HepG2 (cell line): ENCODE results near the gene NDUFS5. TPM values are rescaled to one million over a fixed set of nuclear protein-coding genes. Genes with fewer than 3 reads are reported as not detected.

ENCODE experiments used
- ARNT2 ChIP-seq: sonication (generic); formaldehyde crosslinking; IDR thresholded peaks from 2 replicates; pipeline ENCODE4 v1.8.0; 2022; ENCODE audit warnings: mild to moderate bottlenecking, low read depth, missing genetic modification reagents, moderate library complexity
- DNMT1 ChIP-seq: sonication (generic); formaldehyde crosslinking; IDR thresholded peaks from 2 replicates; pipeline ENCODE4 v1.5.1; 2020; ENCODE audit warnings: mild to moderate bottlenecking, missing genetic modification reagents
- MXI1 ChIP-seq: IDR thresholded peaks from 3 replicates; pipeline ENCODE4 v1.6.1; 2012; ENCODE audit warnings: low read depth, low read length, inconsistent platforms, borderline replicate concordance
- NR2C2 ChIP-seq: sonication (generic); formaldehyde crosslinking; IDR thresholded peaks from 2 replicates; pipeline ENCODE4 v1.4.0; 2020; ENCODE audit warnings: missing genetic modification reagents, mild to moderate bottlenecking, moderate library complexity, borderline replicate concordance
- RFX5 ChIP-seq: IDR thresholded peaks from 2 replicates; pipeline ENCODE4 v1.6.1; 2011; ENCODE audit warnings: low read depth, low read length, improper control_type of control experiment
- ZFP41 ChIP-seq: sonication (generic); formaldehyde crosslinking; IDR thresholded peaks from 2 replicates; pipeline ENCODE4 v1.4.0; 2020; ENCODE audit warnings: mild to moderate bottlenecking, missing genetic modification reagents, borderline replicate concordance
- ZNF280B ChIP-seq: sonication (generic); formaldehyde crosslinking; IDR thresholded peaks from 2 replicates; pipeline ENCODE4 v1.5.0; 2020; ENCODE audit warnings: missing genetic modification reagents, mild to moderate bottlenecking, borderline replicate concordance
- ZNF451 ChIP-seq: sonication (generic); formaldehyde crosslinking; IDR thresholded peaks from 2 replicates; pipeline ENCODE4 v1.5.0; 2020; ENCODE audit warnings: mild to moderate bottlenecking, missing genetic modification reagents
- ZNF616 ChIP-seq: sonication (generic); formaldehyde crosslinking; IDR thresholded peaks from 2 replicates; pipeline ENCODE4 v1.5.0; 2020; ENCODE audit warnings: low read depth, mild to moderate bottlenecking, missing genetic modification reagents
- ZNF687 ChIP-seq: sonication (generic); formaldehyde crosslinking; IDR thresholded peaks from 2 replicates; pipeline ENCODE4 v1.5.1; 2020; ENCODE audit warnings: mild to moderate bottlenecking, missing genetic modification reagents, moderate library complexity
- polyA plus RNA-seq, 8 experiments: library from polyadenylated mRNA; depleted of rRNA in 3 of 8; stranded (reverse) in 7 of 8; unstranded in 1 of 8; fragments of >200 nt; fragmentation: Illumina TruSeq in 4 of 8; extraction: Trizol in 4 of 8; gene quantifications; 2 replicates each; pipeline versions ENCODE4 v1.2.1 to v1.2.3, GENCODE V29; 2011 to 2016; ENCODE audit warnings: low read depth in 4 of 8, missing spikeins in 1 of 8, mixed read lengths in 1 of 8; ENCODE audit not compliant: insufficient read depth in 1 of 8
- total RNA-seq, 5 experiments: library from RNA; depleted of rRNA; stranded (reverse); fragments of >200 nt; fragmentation: Illumina TruSeq; extraction: Trizol; gene quantifications; 2 replicates each; pipeline ENCODE4 v1.2.3, GENCODE V29; 2016; ENCODE audit warnings: low read depth in 1 of 5
- TF ChIP-seq, protein P1 (sequence below): sonication (generic); formaldehyde crosslinking; IDR thresholded peaks from 2 replicates; pipeline ENCODE4 v1.4.0; 2020; ENCODE audit warnings: mild to moderate bottlenecking, missing genetic modification reagents
- TF ChIP-seq, protein P2 (sequence below): sonication (generic); formaldehyde crosslinking; IDR thresholded peaks from 2 replicates; pipeline ENCODE4 v1.4.0; 2020; ENCODE audit warnings: missing genetic modification reagents

NDUFS5 gene
- total and polyA plus RNA-seq, 2 of the 13 experiments (the other 11 are each of a cell fraction or from before 2014, with no cell fraction given) = 263 to 466 TPM

- TF ChIP-seq, protein P1, sequence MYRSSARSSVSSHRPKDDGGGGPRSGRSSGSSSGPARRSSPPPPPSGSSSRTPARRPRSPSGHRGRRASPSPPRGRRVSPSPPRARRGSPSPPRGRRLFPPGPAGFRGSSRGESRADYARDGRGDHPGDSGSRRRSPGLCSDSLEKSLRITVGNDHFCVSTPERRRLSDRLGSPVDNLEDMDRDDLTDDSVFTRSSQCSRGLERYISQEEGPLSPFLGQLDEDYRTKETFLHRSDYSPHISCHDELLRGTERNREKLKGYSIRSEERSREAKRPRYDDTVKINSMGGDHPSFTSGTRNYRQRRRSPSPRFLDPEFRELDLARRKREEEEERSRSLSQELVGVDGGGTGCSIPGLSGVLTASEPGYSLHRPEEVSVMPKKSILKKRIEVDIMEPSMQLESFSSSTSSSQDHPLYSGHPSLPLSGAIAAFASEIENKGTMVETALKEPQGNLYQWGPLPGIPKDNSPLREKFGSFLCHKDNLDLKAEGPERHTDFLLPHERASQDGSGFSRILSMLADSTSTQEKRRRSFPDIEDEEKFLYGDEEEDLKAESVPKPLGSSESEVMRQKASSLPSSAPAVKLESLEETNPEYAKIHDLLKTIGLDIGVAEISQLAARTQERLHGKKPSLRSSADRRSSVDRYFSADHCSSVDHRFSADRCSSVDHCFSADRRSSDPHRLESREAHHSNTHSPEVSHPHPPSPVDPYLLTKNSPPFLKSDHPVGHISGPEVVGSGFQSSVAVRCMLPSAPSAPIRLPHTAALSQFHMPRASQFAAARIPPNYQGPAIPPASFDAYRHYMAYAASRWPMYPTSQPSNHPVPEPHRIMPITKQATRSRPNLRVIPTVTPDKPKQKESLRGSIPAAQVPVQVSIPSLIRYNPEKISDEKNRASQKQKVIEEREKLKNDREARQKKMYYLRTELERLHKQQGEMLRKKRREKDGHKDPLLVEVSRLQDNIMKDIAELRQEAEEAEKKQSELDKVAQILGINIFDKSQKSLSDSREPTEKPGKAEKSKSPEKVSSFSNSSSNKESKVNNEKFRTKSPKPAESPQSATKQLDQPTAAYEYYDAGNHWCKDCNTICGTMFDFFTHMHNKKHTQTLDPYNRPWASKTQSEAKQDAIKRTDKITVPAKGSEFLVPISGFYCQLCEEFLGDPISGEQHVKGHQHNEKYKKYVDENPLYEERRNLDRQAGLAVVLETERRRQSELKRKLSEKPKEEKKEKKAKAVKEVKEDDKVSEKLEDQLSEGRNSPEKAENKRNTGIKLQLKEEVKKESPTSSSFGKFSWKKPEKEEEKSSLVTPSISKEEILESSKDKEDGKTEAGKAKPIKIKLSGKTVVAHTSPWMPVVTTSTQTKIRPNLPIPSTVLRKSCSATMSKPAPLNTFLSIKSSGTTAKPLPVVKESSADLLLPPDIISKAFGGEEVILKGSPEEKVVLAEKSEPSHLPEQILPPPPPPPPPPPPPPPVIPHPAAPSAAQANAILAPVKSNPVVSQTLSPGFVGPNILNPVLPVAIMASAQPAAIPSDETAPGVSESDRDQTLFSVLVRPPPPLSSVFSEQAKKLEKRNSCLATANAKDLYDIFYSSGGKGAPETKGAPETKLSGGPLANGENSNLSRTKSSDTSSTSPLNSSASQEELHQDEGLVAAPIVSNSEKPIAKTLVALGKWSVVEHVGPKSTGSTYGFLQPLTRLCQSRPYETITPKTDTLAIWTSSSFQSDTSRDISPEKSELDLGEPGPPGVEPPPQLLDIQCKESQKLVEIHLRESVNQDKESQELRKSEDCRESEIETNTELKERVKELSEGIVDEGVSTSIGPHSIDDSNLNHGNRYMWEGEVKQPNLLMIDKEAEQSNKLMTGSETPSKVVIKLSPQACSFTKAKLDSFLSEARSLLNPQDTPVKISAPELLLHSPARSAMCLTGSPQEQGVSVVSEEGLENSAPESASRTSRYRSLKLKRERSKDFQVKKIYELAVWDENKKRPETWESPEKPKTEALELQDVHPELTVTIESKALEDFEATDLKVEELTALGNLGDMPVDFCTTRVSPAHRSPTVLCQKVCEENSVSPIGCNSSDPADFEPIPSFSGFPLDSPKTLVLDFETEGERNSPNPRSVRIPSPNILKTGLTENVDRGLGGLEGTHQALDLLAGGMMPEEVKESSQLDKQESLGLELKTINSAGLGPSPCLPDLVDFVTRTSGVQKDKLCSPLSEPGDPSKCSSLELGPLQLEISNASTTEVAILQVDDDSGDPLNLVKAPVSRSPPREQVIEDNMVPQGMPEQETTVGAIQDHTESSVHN (CRISPR knock-in tag) = no peak
- TF ChIP-seq NR2C2 (CRISPR knock-in tag) = peak; percentile 47
- peak; percentile 73; the same call in 1 of the 3 replicates for TF ChIP-seq MXI1
- peak; percentile 84; the same call in 1 of the 2 replicates for TF ChIP-seq ZNF616
- TF ChIP-seq ZNF687 (CRISPR knock-in tag) = peak; percentile 80
- TF ChIP-seq ZNF451 = peak; percentile 20; the same call in 1 of the 2 replicates
- TF ChIP-seq ARNT2 = peak; percentile 79
- no peak for TF ChIP-seq DNMT1 (CRISPR knock-in tag)
- TF ChIP-seq ZNF280B (CRISPR knock-in tag) = peak; percentile 56; the same call in 1 of the 2 replicates
- TF ChIP-seq RFX5 = peak; percentile 76
- TF ChIP-seq, protein P2, sequence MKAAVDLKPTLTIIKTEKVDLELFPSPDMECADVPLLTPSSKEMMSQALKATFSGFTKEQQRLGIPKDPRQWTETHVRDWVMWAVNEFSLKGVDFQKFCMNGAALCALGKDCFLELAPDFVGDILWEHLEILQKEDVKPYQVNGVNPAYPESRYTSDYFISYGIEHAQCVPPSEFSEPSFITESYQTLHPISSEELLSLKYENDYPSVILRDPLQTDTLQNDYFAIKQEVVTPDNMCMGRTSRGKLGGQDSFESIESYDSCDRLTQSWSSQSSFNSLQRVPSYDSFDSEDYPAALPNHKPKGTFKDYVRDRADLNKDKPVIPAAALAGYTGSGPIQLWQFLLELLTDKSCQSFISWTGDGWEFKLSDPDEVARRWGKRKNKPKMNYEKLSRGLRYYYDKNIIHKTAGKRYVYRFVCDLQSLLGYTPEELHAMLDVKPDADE = peak; percentile 25; the same call in 1 of the 2 replicates
- TF ChIP-seq ZFP41 (CRISPR knock-in tag) = no peak
Observed at GRCh38 chr1:38990738-38991637, 35.2 kb upstream of the NDUFS5 start, which contains the start of gene AKIRIN1 (continued).
